Measurements from ENCODE around the gene CD247. TPM values are rescaled to one million over a fixed set of nuclear protein-coding genes. Genes with fewer than 3 reads are reported as not detected.

Gene CD247
- polyA plus RNA-seq, 2 of the 4 experiments (the other 2 are of a cell fraction), result 0.10 to 0.27 TPM

DNA sequence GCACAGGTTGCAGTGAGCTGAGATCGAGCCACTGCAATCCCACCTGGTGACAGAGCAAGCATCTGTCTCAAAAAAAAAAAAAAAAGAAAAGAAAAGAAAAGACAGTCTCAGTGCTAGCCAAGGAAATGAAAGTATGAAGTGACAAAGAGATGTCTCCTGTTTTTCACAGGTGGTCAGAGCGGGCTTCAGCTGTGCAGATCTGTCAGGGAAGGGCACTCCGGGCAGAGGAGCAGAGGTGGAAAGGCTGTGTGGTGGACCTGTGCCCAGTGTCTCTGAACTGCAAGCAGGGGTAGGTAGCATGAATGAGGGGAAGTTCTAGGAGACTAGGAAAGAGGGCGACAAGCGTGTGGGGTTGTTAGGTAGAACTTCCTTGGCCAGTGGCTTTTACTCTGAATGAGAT lies 67.5 kb downstream of the CD247 start:
- H3K4me2 ChIP-seq, result no peak overlapping the region
- CTCF ChIA-PET, result interaction anchor here (0.7 to 1.3 kb wide), 5 partner anchors 8 to 185 kb away, joined by 3 read pairs; no protein-coding TSS in a partner anchor

GRCh38 chr1:167447521-167448136 lies 70.7 kb downstream of the CD247 start:
- Histone ChIP-seq H3K4me1 (peaks cover 14% of the 10 kb centered on the region), H3K4me3 (no peak overlapping the region), H3K27ac (peak overlapping the region; percentile 34 to 56; a peak in 5 of 6 replicates), H3K4me2 (peak overlapping the region; percentile 56), H3K9me3 (no peaks in the 10 kb centered on the region)
- FAIRE-seq (no peak), ATAC-seq (peak; percentile 59 to 85), DNase-seq (ENCODE audit: low read depth in 1 of 2, low spot score in 1 of 2) (peak; percentile 24 to 61)
- WGBS (ENCODE audit: missing lambda C conversion rate), result 31% methylated on average over 9 of the region's 10 CpGs
- TF ChIP-seq CHD2 (IDR thresholded peaks at IDR 0.05; ENCODE audit: low read length, partially characterized antibody) (no peak), PHF8 (IDR thresholded peaks at IDR 0.05; ENCODE audit: borderline replicate concordance, low read depth) (no peak)
- ChIA-PET POLR2A (interaction anchor here (1.2 kb wide), 1 partner anchor 227 kb away, joined by 5 read pairs; the partner anchor contains the start of gene POU2F1), CTCF (interaction anchor here (0.9 to 3.8 kb wide), 6 partner anchors 8 to 381 kb away, joined by 3 to 19 read pairs (median 10); no protein-coding TSS in a partner anchor)

More for the DNA sequence above, 67.5 kb downstream of the CD247 start:
- peaks cover 20% of the 10 kb centered on the region for H3K4me1 ChIP-seq
- DNase-seq (ENCODE audit: low read depth in 1 of 2, low spot score in 1 of 2) (no peak), FAIRE-seq (no peak), ATAC-seq (no peak)
- TF ChIP-seq FOSL2 (IDR thresholded peaks at IDR 0.05) (no peak), FOSL2 (CRISPR knock-in tag; IDR thresholded peaks at IDR 0.05) (no peak), HDAC2 (IDR thresholded peaks at IDR 0.05) (no peak), KDM5A (IDR thresholded peaks at IDR 0.05) (no peak)
- POLR2A ChIA-PET, result no interaction called here
- H3K4me3 ChIP-seq, result no peak overlapping the region
- WGBS (ENCODE audit: missing lambda C conversion rate), result 82% methylated on average over 5 of the region's 5 CpGs
- no peaks in the 10 kb centered on the region for H3K9me3 ChIP-seq
- H3K27ac ChIP-seq, result no peak overlapping the region

DNA sequence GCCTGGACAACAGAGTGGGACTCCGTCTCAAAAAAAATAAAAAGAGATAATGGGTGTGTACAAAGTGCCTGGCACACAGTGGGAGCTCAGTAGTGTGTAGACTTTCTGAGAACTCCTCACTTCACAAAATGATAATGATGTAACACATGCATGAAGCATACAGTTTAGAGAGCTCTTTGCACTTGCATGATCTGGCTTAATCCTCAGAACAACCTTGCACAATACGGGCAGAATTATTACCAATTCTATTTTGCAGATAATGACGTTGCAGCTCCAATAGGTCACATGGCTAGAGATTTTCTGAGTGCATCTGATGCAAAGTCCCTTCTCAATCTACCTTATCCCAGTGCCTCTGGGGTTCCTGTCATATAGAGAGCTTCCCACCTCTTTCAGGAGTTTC lies 71.4 kb downstream of the CD247 start:
- POLR2A ChIA-PET, result interaction anchor here (1.2 to 1.4 kb wide), 2 partner anchors 9 to 226 kb away, joined by 3 to 5 read pairs; partner anchors contain the start of gene POU2F1
- DNase-seq (ENCODE audit: low read depth in 1 of 2, low spot score in 1 of 2) (no peak), FAIRE-seq (no peak), ATAC-seq (no peak)
- Histone ChIP-seq H3K4me2 (peak overlapping the region; percentile 56), H3K9me3 (no peaks in the 10 kb centered on the region), H3K4me1 (peaks cover 14% of the 10 kb centered on the region), H3K27ac (peak overlapping the region in 1 of 2 experiments; percentile 56; a peak in 2 of 6 replicates), H3K4me3 (no peak overlapping the region)
- TF ChIP-seq ZNF302 (CRISPR knock-in tag; IDR thresholded peaks at IDR 0.05) (no peak), TP53 (CRISPR knock-in tag; IDR thresholded peaks at IDR 0.05) (no peak)
- CTCF ChIA-PET, result interaction anchor here (0.9 to 3.8 kb wide), 7 partner anchors 9 to 381 kb away, joined by 3 to 19 read pairs (median 5); no protein-coding TSS in a partner anchor
- WGBS (ENCODE audit: missing lambda C conversion rate), result 85% methylated on average over 3 of the region's 3 CpGs

GRCh38 chr1:167443757-167444156 lies 74.6 kb downstream of the CD247 start:
- ChIA-PET POLR2A (no interaction called here), CTCF (interaction anchor here (0.8 to 8.3 kb wide), 7 partner anchors 10 to 179 kb away, joined by 3 to 72 read pairs (median 13); no protein-coding TSS in a partner anchor)
- DNase-seq (ENCODE audit: low read depth in 1 of 2, low spot score in 1 of 2) (no peak), FAIRE-seq (no peak), ATAC-seq (no peak)
- H3K27ac ChIP-seq, result no peak overlapping the region
- no peaks in the 10 kb centered on the region for H3K9me3 ChIP-seq
- H3K4me1 ChIP-seq, result peaks cover 14% of the 10 kb centered on the region
- 75% methylated on average over 5 of the region's 5 CpGs for WGBS (ENCODE audit: missing lambda C conversion rate)
- no peak for TF ChIP-seq HEYL (CRISPR knock-in tag; IDR thresholded peaks at IDR 0.05)
- no peak for TF ChIP-seq HDAC2 (IDR thresholded peaks at IDR 0.05)
- no peak for TF ChIP-seq MYC (IDR thresholded peaks at IDR 0.05; ENCODE audit: borderline replicate concordance, low read length)
- TF ChIP-seq RCOR1 (IDR thresholded peaks at IDR 0.05; ENCODE audit: low read depth, low read length), result no peak
- no peak for TF ChIP-seq CBX8 (IDR thresholded peaks at IDR 0.05)
- TF ChIP-seq KDM5A (IDR thresholded peaks at IDR 0.05), result no peak
- TF ChIP-seq NPAS2 (CRISPR knock-in tag; IDR thresholded peaks at IDR 0.05; ENCODE audit: borderline replicate concordance), result no peak
- TF ChIP-seq FOSB (CRISPR knock-in tag; IDR thresholded peaks at IDR 0.05), result no peak
- H3K4me2 ChIP-seq, result no peak overlapping the region
- no peak overlapping the region for H3K4me3 ChIP-seq

DNA sequence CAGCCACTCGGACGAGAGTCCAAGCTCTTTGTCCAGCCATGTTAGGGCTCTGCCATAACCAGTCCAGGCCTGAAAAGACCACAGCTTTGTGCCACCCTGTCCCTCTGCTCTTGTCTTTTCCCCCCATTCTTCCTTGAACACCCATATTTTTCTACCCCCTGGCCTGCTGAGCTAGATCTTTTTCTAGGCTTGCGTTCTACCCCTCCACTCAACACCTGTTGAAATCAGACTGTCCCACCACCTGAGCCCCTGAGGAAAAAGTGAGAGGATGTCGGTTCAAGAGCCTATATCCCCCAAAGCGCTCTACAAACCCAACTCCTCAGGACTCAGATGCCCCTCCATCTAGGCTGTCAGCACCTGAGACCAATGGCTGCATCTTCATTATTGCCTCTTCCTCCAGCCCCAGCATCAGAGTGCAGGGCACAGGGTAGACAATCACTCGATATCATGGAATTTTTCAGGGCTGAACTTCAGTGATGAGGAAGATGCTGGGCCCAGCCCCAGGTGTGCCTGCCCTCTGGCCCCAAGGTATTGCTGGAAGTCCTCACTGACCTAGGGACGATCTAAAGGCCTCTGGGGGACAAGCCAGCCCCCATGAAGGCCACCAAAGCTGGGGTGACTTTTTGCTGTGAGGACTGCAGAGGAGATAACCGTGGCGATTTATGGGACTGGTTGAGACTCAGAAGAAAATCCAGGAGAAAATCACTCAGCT lies 75.3 kb downstream of the CD247 start:
- H3K27ac ChIP-seq, result 0 out of 6 replicates have a peak overlapping the region, but pooled peaks of 1 of the 2 experiments have one; percentile 14
- H3K4me1 ChIP-seq, result peaks cover 10% of the 10 kb centered on the region
- H3K9me3 ChIP-seq, result no peaks in the 10 kb centered on the region
- TF ChIP-seq RAD21 (conservative IDR thresholded peaks at IDR 0.05 in 1 of 2, IDR thresholded peaks at IDR 0.05 in 1 of 2), result no peak
- TF ChIP-seq TP53 (CRISPR knock-in tag; IDR thresholded peaks at IDR 0.05), result no peak
- TF ChIP-seq SMC3 (IDR thresholded peaks at IDR 0.05), result no peak
- no peak for TF ChIP-seq CHD4 (IDR thresholded peaks at IDR 0.05; ENCODE audit: borderline replicate concordance)
- TF ChIP-seq HDAC2 (IDR thresholded peaks at IDR 0.05), result no peak
- DNase-seq (ENCODE audit: low read depth in 1 of 2, low spot score in 1 of 2) (no peak), ATAC-seq (no peak), FAIRE-seq (no peak)
- no peak overlapping the region for H3K4me3 ChIP-seq
- WGBS (ENCODE audit: missing lambda C conversion rate), result 51% methylated on average over 8 of the region's 9 CpGs
- CTCF ChIA-PET, result interaction anchor here (0.7 to 8.3 kb wide), 29 partner anchors 8 to 533 kb away, joined by 3 to 72 read pairs (median 4); no protein-coding TSS in a partner anchor
- POLR2A ChIA-PET, result no interaction called here
- no peak overlapping the region for H3K4me2 ChIP-seq
